Dendritic cell treated with granulocyte-macrophage colony-stimulating factor and Interleukin-4, amounts not matched to agents 40 ng/mL and 50 ng/mL, for 4 days (primary cell): ENCODE data around the gene SLC1A1.
"Not testable (repeated sequence)": the region's sequence is repeated elsewhere in the genome, so short reads cannot be mapped to it uniquely, and the experiment has no call there.

Source experiments
- H3K27ac Mint-ChIP-seq: one replicate; pipeline ENCODE4 v1.8.0; 2022; ENCODE audit warnings: mild to moderate bottlenecking, mixed read lengths
- H3K27me3 Mint-ChIP-seq: one replicate; pipeline ENCODE4 v1.8.0; 2022; ENCODE audit warnings: mild to moderate bottlenecking, mixed read lengths
- H3K36me3 Mint-ChIP-seq: one replicate; pipeline ENCODE4 v1.8.0; 2022; ENCODE audit warnings: low read depth, mixed read lengths
- H3K4me1 Mint-ChIP-seq: one replicate; pipeline ENCODE4 v1.8.0; 2022; ENCODE audit warnings: low read depth, mixed read lengths
- H3K4me3 Mint-ChIP-seq: one replicate; pipeline ENCODE4 v1.8.0; 2022; ENCODE audit warnings: mild to moderate bottlenecking, moderate library complexity, mixed read lengths
- H3K9me3 Mint-ChIP-seq: one replicate; pipeline ENCODE4 v1.8.0; 2022; ENCODE audit warnings: mixed read lengths
- intact Hi-C: fragments of 100-400 bp; cut with micrococcal nuclease; formaldehyde crosslinking; loops from one replicate; pipeline ENCODE4 v1.15.0; 2022

Gene SLC1A1

DNA sequence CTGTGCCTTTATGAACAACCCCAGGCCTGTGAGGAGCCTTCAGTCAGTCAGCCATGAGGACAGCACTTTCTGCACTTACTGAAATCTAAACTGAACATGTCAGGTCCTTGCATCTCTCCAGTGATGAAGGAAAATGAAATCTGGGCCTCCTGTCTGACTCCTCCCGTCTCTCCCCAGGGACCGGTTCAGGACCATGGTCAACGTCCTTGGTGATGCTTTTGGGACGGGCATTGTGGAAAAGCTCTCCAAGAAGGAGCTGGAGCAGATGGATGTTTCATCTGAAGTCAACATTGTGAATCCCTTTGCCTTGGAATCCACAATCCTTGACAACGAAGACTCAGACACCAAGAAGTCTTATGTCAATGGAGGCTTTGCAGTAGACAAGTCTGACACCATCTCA is 94.9 kb downstream of the SLC1A1 start:
- H3K9me3 Mint-ChIP-seq: no peaks in the 10 kb centered on the region
- no peaks in the 10 kb centered on the region for H3K27me3 Mint-ChIP-seq

DNA sequence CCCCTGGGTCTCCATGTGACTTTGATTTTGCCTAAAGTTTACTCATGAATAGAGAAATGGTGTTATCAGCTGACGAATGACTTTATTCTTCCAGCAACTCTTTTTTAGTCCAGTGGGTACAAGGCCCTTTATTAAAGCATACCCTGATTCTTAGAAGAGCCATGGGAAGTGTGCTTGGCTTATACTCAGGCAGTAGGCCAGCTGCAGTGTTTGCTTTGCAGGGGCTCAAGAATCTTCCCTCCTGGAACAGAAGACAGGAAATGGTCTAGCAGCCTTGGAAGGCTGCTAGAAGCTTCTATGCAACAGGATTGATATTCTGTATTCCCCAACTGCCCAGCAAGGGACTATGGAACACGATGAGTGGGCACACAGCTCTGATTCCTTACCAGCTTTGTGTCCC is 98.5 kb downstream of the SLC1A1 start:
- Mint-ChIP-seq H3K36me3 (no peaks in the 10 kb centered on the region), H3K9me3 (no peaks in the 10 kb centered on the region), H3K27me3 (peaks cover 1% of the 10 kb centered on the region), H3K4me1 (peaks cover 5% of the 10 kb centered on the region), H3K4me3 (no peak overlapping the region), H3K27ac (no peak overlapping the region)
- intact Hi-C loops: no loop called here

More for the DNA sequence above, 94.9 kb downstream of the SLC1A1 start:
- intact Hi-C loops: no loop called here
- Mint-ChIP-seq H3K27ac (no peak overlapping the region), H3K4me3 (no peak overlapping the region), H3K4me1 (no peaks in the 10 kb centered on the region), H3K36me3 (no peaks in the 10 kb centered on the region)

DNA sequence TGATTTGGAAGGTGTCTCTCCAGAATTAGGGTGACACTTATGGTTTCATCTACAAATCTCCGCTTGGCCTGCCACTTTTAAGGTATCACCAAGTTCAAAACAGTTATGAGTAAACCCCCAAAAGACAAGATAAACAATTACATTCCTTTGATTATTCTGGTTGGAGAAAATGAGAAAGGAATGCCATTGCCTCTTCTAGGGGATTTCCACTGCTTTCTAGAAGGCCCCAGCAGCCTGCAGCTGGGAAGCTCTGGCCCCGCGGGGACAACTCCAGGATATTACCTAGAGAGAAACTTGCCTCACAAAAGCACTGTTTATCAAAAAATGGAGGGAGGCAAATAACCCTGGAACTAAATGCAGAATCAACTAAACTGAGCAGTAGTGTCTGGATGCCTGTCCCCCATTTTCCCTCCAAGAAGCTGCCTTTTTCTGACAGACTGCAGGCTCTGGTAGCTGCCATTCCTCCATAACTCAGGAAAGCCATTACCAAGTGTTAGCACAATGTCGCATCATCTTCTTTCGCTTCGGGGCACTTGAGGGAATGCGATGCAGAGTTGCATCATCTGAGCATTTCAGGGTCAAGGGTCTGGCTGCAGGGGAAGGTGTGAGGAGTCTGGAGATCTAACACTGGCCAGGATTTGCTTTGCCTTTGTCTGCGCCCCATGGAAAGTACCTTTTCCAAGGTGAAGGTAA is 100.3 kb downstream of the SLC1A1 start:
- no peak overlapping the region for H3K27ac Mint-ChIP-seq

DNA sequence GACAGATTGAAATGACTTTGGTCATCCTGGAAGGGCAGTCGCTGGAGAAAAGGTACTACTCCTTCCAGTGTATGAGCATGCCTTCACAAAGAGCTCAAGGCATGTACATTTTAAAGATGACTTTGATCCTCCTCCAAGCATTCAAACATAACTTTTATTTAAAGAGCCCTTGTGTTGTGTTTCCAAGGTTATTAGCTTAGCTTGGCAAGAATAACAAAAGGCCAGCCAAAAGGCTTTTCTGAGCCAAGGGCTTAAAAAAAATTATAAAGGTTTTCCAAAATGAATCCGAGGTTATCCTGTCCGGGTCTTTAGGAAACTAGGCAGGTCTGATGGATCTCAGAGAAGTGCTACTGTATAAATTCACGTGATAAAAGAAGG is 100.8 kb downstream of the SLC1A1 start:
- Mint-ChIP-seq H3K36me3 (no peaks in the 10 kb centered on the region), H3K27me3 (peaks cover 3% of the 10 kb centered on the region), H3K27ac (no peak overlapping the region), H3K9me3 (no peaks in the 10 kb centered on the region), H3K4me1 (peaks cover 8% of the 10 kb centered on the region), H3K4me3 (no peak overlapping the region)
- intact Hi-C loops: no loop called here

More for the DNA sequence above, 100.3 kb downstream of the SLC1A1 start:
- Mint-ChIP-seq H3K9me3 (no peaks in the 10 kb centered on the region), H3K36me3 (no peaks in the 10 kb centered on the region), H3K4me3 (no peak overlapping the region), H3K4me1 (peaks cover 5% of the 10 kb centered on the region), H3K27me3 (peaks cover 3% of the 10 kb centered on the region)
- intact Hi-C loops: no loop called here

DNA sequence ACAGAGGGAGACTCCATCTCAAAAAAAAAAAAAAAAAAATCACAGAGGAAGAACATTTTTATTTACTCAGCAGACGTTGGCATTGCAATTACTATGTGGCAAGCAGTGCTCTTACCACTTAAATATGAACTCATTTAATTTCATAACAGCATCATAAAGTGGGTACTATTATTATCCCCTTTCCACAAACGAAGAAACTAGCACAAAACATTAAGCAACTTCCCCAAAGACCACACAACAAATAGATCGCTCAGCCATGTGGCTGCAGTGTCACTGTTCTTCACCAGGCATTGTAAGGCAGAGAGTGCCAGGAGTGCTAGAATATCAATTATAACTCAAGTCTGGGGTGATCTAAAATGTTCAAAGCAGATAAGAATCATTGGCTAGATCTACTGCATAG is 102.0 kb downstream of the SLC1A1 start:
- Mint-ChIP-seq H3K27ac (no peak overlapping the region), H3K36me3 (no peaks in the 10 kb centered on the region)
- intact Hi-C loops: no loop called here

DNA sequence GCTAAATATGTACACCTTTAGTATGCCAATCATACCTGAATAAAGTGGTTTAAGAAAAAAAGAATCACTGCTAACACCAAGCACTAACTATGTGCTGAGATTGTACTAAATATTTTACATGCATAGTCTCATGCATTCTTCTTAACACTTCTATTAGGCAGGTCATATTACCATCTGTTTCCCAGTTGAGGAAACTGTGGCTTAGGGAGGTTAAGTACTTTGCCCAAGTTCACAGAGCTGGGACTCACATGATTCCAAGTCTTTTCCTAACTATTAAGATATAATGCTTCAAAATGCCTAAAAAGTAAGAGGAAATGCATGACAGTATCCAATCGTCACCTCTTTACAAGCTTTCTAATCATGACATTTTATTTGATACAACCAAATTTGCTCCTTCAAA is 102.6 kb downstream of the SLC1A1 start:
- Mint-ChIP-seq H3K9me3 (no peaks in the 10 kb centered on the region), H3K4me3 (no peak overlapping the region), H3K27ac (no peak overlapping the region), H3K4me1 (peaks cover 15% of the 10 kb centered on the region), H3K27me3 (peaks cover 3% of the 10 kb centered on the region), H3K36me3 (no peaks in the 10 kb centered on the region)
- intact Hi-C loops: no loop called here

More for the DNA sequence above, 102.0 kb downstream of the SLC1A1 start:
- Mint-ChIP-seq H3K9me3 (no peaks in the 10 kb centered on the region), H3K27me3 (peaks cover 3% of the 10 kb centered on the region), H3K4me1 (peaks cover 15% of the 10 kb centered on the region), H3K4me3 (no peak overlapping the region)

DNA sequence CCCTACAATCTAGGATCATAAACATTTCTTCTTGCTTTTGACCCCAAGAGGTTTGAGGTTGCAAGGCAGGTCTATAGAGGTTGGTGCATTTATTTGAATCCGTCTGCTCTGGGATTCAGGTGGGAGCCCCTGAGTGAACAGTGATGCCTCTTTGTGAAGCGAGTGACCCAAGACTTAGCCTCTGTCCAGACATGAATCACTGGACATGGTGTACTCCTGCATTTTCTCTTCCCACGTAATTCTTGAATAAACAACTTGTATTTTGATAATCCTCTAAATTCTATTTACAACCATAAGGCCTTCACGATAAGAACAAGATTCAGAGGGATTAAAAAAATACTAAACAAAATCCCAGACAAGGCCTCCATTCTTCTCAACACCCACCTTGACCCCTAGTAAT is 104.3 kb downstream of the SLC1A1 start:
- no peak overlapping the region for H3K27ac Mint-ChIP-seq
- no peaks in the 10 kb centered on the region for H3K9me3 Mint-ChIP-seq
- no peak overlapping the region for H3K4me3 Mint-ChIP-seq
- intact Hi-C loops: no loop called here
- peaks cover 15% of the 10 kb centered on the region for H3K4me1 Mint-ChIP-seq
- peaks cover 3% of the 10 kb centered on the region for H3K27me3 Mint-ChIP-seq
- H3K36me3 Mint-ChIP-seq: no peaks in the 10 kb centered on the region

DNA sequence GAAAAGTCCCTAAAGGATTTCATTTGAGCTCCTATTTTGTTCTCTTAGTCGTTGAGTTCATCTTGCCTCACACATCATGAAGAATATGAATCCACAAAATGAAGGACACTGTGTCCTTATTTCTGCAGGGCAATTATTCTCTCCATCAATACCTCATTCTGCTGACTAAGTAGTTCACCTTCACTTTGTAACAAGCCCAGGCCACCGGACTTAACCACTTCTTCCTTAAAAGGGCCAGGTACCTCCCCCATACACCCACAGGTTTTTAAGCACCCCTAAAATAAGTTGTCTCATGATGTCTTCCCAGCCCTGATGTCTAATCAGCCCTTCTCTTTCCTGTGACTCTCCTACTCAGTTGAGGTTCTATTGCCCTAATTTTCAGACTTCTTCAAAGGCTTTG is 104.7 kb downstream of the SLC1A1 start:
- peaks cover 18% of the 10 kb centered on the region for H3K4me1 Mint-ChIP-seq
- intact Hi-C loops: no loop called here
- no peaks in the 10 kb centered on the region for H3K36me3 Mint-ChIP-seq
- no peaks in the 10 kb centered on the region for H3K9me3 Mint-ChIP-seq
- H3K27ac Mint-ChIP-seq: no peak overlapping the region
- no peak overlapping the region for H3K4me3 Mint-ChIP-seq
- peaks cover 5% of the 10 kb centered on the region for H3K27me3 Mint-ChIP-seq

DNA sequence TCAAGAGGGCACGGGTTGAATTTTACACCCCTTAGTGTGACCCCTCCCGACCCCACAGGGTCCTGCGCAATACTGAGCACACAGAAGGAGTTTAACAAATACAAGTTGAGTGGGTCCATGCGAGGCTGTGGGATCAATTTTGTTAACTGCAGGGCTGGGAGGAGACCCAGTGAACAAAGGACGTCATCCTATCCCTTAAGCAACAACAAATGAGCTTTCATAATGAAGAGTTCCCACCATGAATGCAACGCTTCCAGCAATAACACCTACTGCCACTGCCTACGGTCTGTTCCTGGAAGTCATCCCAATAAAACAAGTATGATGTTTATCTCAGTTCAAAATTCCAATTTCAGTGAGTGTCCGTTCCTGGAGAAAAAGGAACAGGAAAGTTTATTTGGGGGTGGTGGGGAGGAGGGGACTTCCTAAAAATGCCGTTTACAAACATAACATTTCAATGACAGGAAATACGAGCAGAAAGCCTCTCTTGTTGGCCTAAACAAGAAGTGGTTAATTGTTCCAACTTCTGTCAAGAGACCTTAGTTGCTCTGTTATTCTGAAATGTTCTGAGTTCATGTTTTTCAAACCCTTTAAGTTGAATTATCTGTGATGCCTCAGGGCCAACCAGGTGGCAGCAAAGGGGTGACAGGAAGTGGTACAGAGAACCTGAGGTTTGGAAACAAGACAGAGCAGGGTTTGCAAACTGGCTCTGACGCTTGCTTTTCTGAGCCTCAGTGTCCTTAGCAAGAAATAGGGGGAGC is 106.1 kb downstream of the SLC1A1 start:
- Mint-ChIP-seq H3K36me3 (no peaks in the 10 kb centered on the region), H3K27ac (no peak overlapping the region), H3K4me3 (no peak overlapping the region), H3K4me1 (peaks cover 23% of the 10 kb centered on the region), H3K9me3 (no peaks in the 10 kb centered on the region), H3K27me3 (peaks cover 14% of the 10 kb centered on the region)
- intact Hi-C loops: no loop called here

DNA sequence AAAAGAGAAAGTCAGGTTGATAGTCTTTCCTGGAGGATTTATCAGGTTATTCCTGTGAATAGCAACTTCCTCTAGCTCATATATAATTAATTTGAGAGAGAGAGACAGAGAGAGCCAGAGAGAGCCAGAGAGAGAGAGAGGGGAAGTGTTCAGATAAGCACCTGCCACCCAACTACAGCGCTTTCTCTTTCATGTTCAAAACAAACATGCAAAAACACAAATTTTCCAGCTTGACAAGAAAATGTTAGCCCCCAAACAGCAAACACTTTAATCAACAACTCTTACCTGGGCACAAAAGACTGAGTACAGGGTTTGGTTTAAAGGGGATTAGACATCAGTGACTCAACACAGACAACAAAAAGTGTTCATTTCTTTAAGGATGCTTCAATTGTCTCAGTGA is 110.1 kb downstream of the SLC1A1 start:
- Mint-ChIP-seq H3K9me3 (no peaks in the 10 kb centered on the region), H3K4me1 (peaks cover 17% of the 10 kb centered on the region)

DNA sequence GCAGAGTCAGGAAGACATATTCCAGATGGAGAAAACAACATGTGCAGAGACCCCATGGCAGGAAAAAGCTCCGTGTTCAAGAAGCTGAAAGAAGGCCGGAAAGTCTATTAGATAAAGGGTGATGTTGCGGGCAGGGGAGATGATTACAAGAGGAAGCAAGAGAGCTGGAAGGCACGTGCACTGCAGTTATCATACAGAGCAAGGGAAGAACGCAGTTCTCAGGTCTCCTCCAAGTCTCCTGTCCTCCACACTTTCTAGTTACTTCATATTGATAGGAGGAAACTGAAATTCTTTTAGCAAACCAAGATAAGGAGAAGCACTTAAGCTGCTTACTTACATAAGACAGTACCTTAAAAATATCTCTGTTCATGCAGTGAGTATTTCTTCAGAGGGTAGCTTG is 113.6 kb downstream of the SLC1A1 start:
- Mint-ChIP-seq H3K4me3 (no peak overlapping the region), H3K27ac (no peak overlapping the region), H3K9me3 (no peaks in the 10 kb centered on the region), H3K36me3 (no peaks in the 10 kb centered on the region), H3K27me3 (peaks cover 17% of the 10 kb centered on the region), H3K4me1 (peaks cover 8% of the 10 kb centered on the region)
- intact Hi-C loops: loop anchor here (5.0 kb wide), 1 partner anchor 153 kb away; no protein-coding TSS in a partner anchor

More for the DNA sequence above, 110.1 kb downstream of the SLC1A1 start:
- H3K36me3 Mint-ChIP-seq: no peaks in the 10 kb centered on the region
- H3K27me3 Mint-ChIP-seq: peaks cover 17% of the 10 kb centered on the region
- no peak overlapping the region for H3K4me3 Mint-ChIP-seq
- intact Hi-C loops: loop anchor here (5.0 kb wide), 1 partner anchor 157 kb away; no protein-coding TSS in a partner anchor
- no peak overlapping the region for H3K27ac Mint-ChIP-seq

DNA sequence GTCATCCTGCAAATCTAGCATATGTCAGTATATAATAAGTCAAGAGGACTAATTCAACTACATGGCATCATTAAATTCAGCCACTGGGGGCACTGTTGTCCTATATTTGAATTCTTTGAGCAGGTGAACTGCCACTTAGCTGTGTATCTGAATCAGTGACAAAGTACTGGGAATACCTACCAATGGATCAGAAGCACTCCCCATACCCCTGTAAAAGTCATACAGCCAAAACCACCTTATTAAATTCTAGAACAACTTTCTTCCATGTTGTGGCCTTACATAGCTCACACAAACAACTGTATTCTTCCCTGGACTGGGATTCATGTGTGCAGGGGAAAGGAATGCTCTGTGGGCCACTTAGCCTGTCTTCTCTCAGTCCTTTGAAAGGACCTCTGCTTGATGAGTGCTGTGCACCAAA is 114.4 kb downstream of the SLC1A1 start:
- intact Hi-C loops: loop anchor here (5.0 kb wide), 1 partner anchor 153 kb away; no protein-coding TSS in a partner anchor
- Mint-ChIP-seq H3K9me3 (no peaks in the 10 kb centered on the region), H3K27ac (no peak overlapping the region), H3K4me1 (peaks cover 8% of the 10 kb centered on the region), H3K36me3 (no peaks in the 10 kb centered on the region), H3K4me3 (no peak overlapping the region), H3K27me3 (peaks cover 17% of the 10 kb centered on the region)

DNA sequence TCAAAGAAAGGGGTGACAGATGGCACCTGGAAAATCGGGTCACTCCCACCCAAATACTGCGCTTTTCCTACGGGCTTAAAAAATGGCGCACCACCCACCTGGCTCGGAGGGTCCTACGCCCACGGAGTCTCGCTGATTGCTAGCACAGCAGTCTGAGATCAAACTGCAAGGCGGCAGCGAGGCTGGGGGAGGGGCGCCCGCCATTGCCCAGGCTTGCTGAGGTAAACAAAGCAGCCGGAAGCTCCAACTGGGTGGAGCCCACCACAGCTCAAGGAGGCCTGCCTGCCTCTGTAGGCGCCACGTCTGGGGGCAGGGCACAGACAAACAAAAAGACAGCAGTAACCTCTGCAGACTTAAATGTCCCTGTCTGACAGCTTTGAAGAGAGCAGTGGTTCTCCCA is 115.8 kb downstream of the SLC1A1 start:
- intact Hi-C loops, H3K4me3 Mint-ChIP-seq, H3K9me3 Mint-ChIP-seq, H3K36me3 Mint-ChIP-seq, H3K27ac Mint-ChIP-seq, H3K4me1 Mint-ChIP-seq, H3K27me3 Mint-ChIP-seq: not testable (repeated sequence)

DNA sequence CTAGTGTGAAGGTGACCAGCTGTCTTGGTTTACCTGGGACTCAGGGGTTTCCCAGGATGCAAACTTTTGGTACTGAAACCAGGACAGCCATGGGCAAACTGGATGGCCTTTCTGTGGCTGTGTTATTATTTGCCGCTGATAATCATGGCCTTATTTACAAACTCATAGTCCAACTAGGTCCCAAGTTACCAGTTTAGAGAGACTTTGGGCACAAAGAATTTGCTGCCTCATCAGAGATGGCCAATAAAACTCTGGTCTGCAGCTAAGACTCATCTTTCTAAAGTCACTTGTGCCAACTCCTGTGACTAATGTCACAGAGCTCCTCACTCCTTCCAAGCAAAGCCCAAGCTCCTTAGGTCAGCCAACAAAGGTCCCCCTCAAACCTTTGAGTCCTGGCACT is 124.4 kb downstream of the SLC1A1 start:
- Mint-ChIP-seq H3K9me3 (no peaks in the 10 kb centered on the region), H3K27me3 (peaks cover 2% of the 10 kb centered on the region), H3K4me3 (no peak overlapping the region), H3K27ac (no peak overlapping the region), H3K36me3 (no peaks in the 10 kb centered on the region), H3K4me1 (no peaks in the 10 kb centered on the region)
- intact Hi-C loops: no loop called here
